Measurements from ENCODE around the gene ANKUB1. TPM values are rescaled to one million over a fixed set of nuclear protein-coding genes. Genes with fewer than 3 reads are reported as not detected.

Gene ANKUB1
- polyA plus RNA-seq, 1 donor from 2014 or later, result not detected

DNA sequence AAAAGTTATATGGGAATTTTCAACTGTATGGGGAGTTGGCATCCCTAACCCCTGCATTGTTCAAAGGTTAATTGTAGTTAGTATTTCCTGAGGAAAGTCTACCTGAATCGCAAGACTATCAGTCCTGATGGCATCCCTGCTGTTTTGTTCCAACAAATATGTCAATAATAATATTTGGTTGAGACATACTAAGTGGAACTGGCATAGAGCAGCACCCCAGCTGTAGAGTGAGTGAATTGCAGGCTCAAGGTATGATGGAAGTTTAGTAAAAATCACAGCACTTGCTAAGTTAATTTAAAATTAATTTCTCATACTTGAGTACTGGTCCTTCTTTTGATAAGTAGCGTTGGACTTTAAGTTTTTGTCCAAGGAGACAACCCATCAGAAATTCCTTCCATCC lies 22.1 kb downstream of the ANKUB1 start:
- H3K79me2 ChIP-seq (replicated peaks; ENCODE audit: insufficient read depth, low read length), result no peaks in the 10 kb centered on the region
- TF ChIP-seq SMC3 (conservative IDR thresholded peaks at IDR 0.05; ENCODE audit: poor library complexity) (no peak), RAD21 (conservative IDR thresholded peaks at IDR 0.05) (no peak), EZH2 (IDR thresholded peaks at IDR 0.05; ENCODE audit: borderline replicate concordance, insufficient read depth, low read length, poor library complexity, severe bottlenecking) (no peak), TAF1 (IDR thresholded peaks at IDR 0.05; ENCODE audit: low read depth) (no peak), EP300 (conservative IDR thresholded peaks at IDR 0.05; ENCODE audit: poor library complexity, severe bottlenecking) (no peak), REST (IDR thresholded peaks at IDR 0.05; ENCODE audit: borderline replicate concordance) (no peak), MXI1 (conservative IDR thresholded peaks at IDR 0.05; ENCODE audit: poor library complexity, severe bottlenecking) (no peak), POLR2AphosphoS5 (IDR thresholded peaks at IDR 0.05) (no peak)
- TF ChIP-seq, protein P1, sequence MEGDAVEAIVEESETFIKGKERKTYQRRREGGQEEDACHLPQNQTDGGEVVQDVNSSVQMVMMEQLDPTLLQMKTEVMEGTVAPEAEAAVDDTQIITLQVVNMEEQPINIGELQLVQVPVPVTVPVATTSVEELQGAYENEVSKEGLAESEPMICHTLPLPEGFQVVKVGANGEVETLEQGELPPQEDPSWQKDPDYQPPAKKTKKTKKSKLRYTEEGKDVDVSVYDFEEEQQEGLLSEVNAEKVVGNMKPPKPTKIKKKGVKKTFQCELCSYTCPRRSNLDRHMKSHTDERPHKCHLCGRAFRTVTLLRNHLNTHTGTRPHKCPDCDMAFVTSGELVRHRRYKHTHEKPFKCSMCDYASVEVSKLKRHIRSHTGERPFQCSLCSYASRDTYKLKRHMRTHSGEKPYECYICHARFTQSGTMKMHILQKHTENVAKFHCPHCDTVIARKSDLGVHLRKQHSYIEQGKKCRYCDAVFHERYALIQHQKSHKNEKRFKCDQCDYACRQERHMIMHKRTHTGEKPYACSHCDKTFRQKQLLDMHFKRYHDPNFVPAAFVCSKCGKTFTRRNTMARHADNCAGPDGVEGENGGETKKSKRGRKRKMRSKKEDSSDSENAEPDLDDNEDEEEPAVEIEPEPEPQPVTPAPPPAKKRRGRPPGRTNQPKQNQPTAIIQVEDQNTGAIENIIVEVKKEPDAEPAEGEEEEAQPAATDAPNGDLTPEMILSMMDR (IDR thresholded peaks at IDR 0.05; ENCODE audit: poor library complexity, severe bottlenecking), result no peak

DNA sequence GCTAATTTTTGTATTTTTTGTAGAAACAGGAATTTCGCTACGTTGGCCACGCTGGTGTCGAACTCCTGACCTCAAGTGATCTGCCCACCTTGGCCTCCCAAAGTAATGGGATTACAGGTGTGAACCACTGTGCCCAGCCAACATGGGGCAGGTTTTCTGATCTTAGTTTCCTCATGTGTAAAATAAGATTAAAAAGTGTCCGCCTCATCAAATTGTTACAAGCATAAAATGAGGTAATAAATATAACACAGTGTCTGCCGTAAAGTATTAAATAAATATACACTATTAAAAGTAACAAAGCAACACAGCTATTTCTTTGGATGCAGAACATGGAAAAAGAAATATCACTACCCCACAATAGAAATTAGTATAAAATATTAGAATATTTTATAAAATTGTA lies 23.6 kb downstream of the ANKUB1 start:
- Histone ChIP-seq H3K27ac (ENCODE audit: low read length) (no peak overlapping the region), H3K4me2 (ENCODE audit: low read length) (no peak overlapping the region), H3K4me3 (ENCODE audit: low read length) (no peak overlapping the region), H4K20me1 (ENCODE audit: insufficient read depth) (no peaks in the 10 kb centered on the region), H3K9me2 (ENCODE audit: insufficient read depth, low read length) (no peaks in the 10 kb centered on the region), H2AFZ (ENCODE audit: low read depth, low read length) (no peak overlapping the region), H3K9ac (ENCODE audit: low read length) (no peak overlapping the region), H3K79me2 (replicated peaks; ENCODE audit: insufficient read depth, low read length) (no peaks in the 10 kb centered on the region), H3K36me3 (ENCODE audit: insufficient read depth, low read length) (no peaks in the 10 kb centered on the region), H3K9me3 (ENCODE audit: low read length) (no peaks in the 10 kb centered on the region), H3K27me3 (ENCODE audit: insufficient read depth, low read depth, low read length) (no peaks in the 10 kb centered on the region), H3F3A (ENCODE audit: insufficient read depth, low read length, poor library complexity, severe bottlenecking) (no peaks in the 10 kb centered on the region)
- TF ChIP-seq POLR2AphosphoS5 (IDR thresholded peaks at IDR 0.05) (no peak), EZH2 (IDR thresholded peaks at IDR 0.05; ENCODE audit: borderline replicate concordance, insufficient read depth, low read length, poor library complexity, severe bottlenecking) (no peak), REST (IDR thresholded peaks at IDR 0.05; ENCODE audit: borderline replicate concordance) (no peak), SMC3 (conservative IDR thresholded peaks at IDR 0.05; ENCODE audit: poor library complexity) (no peak), MXI1 (conservative IDR thresholded peaks at IDR 0.05; ENCODE audit: poor library complexity, severe bottlenecking) (no peak), TAF1 (IDR thresholded peaks at IDR 0.05; ENCODE audit: low read depth) (no peak), EP300 (conservative IDR thresholded peaks at IDR 0.05; ENCODE audit: poor library complexity, severe bottlenecking) (no peak), RAD21 (conservative IDR thresholded peaks at IDR 0.05) (no peak)
- TF ChIP-seq, protein P1 (IDR thresholded peaks at IDR 0.05; ENCODE audit: poor library complexity, severe bottlenecking), result no peak

More for the DNA sequence above, 22.1 kb downstream of the ANKUB1 start:
- no peak overlapping the region for H3K4me2 ChIP-seq (ENCODE audit: low read length)
- no peaks in the 10 kb centered on the region for H3K9me2 ChIP-seq (ENCODE audit: insufficient read depth, low read length)
- H3K27me3 ChIP-seq (ENCODE audit: insufficient read depth, low read depth, low read length), result no peaks in the 10 kb centered on the region
- no peak overlapping the region for H3K27ac ChIP-seq (ENCODE audit: low read length)
- no peaks in the 10 kb centered on the region for H3F3A ChIP-seq (ENCODE audit: insufficient read depth, low read length, poor library complexity, severe bottlenecking)
- no peaks in the 10 kb centered on the region for H3K36me3 ChIP-seq (ENCODE audit: insufficient read depth, low read length)
- no peak overlapping the region for H3K4me3 ChIP-seq (ENCODE audit: low read length)
- H3K9ac ChIP-seq (ENCODE audit: low read length), result no peak overlapping the region
- H4K20me1 ChIP-seq (ENCODE audit: insufficient read depth), result no peaks in the 10 kb centered on the region
- no peak overlapping the region for H2AFZ ChIP-seq (ENCODE audit: low read depth, low read length)
- no peaks in the 10 kb centered on the region for H3K9me3 ChIP-seq (ENCODE audit: low read length)
